Hepatocyte (in vitro differentiated cells): Measurements from ENCODE around the gene AS3MT.

Source experiments
- CTCF ChIP-seq: fragments of 200-600 bp; sonication (generic); IDR thresholded peaks from 2 replicates; pipeline ENCODE4 v1.5.1; 2016; ENCODE audit warnings: antibody characterized with exemption, mild to moderate bottlenecking; ENCODE audit not compliant: poor library complexity
- EZH2 ChIP-seq: fragments of 200-600 bp; sonication (generic); IDR thresholded peaks from 2 replicates; pipeline ENCODE4 v1.6.1; 2016; ENCODE audit warnings: antibody characterized with exemption, mild to moderate bottlenecking, borderline replicate concordance

- TF ChIP-seq EZH2 (no peak), CTCF (no peak)
Measured at GRCh38 chr10:102859911-102860310, 9.4 kb upstream of the AS3MT start.
